Measurements from ENCODE around the gene CCNDBP1.

DNA sequence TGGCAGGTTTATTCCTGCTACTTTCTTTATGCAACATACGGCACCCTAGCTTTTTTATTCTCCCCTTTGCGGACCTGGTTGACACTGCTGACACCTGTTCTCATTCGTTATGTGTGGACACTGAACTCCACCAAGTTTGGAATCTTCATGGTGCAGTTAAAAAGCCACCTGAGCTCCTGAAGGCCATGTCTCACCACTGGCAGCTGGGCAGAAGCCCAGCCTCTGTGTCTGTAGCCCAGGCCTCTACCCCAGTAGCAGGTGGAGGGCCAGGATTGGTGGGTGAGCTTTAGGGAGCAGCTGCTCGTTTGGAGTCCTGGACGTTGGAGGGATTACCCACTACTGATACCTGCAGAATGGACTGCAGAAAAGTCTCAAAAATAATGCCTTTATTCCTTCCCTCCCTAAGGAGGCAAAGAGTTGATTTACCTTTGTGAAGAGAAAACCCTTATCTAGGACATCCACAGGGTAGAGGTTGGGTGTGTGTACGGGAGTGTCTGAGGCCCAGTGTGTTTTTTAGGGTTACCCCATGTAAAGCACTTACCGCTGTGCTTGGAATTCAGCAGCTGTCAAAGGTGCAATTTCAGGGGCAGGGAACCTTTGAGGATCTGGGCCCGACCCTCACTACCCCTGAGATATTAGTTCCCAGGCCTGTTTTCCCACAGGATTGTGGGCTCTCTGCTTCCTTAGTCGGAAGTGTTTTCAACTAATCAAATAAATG, 637 bp upstream of the CCNDBP1 start:
- TF ChIP-seq, protein P1, sequence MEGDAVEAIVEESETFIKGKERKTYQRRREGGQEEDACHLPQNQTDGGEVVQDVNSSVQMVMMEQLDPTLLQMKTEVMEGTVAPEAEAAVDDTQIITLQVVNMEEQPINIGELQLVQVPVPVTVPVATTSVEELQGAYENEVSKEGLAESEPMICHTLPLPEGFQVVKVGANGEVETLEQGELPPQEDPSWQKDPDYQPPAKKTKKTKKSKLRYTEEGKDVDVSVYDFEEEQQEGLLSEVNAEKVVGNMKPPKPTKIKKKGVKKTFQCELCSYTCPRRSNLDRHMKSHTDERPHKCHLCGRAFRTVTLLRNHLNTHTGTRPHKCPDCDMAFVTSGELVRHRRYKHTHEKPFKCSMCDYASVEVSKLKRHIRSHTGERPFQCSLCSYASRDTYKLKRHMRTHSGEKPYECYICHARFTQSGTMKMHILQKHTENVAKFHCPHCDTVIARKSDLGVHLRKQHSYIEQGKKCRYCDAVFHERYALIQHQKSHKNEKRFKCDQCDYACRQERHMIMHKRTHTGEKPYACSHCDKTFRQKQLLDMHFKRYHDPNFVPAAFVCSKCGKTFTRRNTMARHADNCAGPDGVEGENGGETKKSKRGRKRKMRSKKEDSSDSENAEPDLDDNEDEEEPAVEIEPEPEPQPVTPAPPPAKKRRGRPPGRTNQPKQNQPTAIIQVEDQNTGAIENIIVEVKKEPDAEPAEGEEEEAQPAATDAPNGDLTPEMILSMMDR (IDR thresholded peaks at IDR 0.05; ENCODE audit: low read length) = no peak
- no peak for TF ChIP-seq EZH2 (optimal IDR thresholded peaks at IDR 0.05; ENCODE audit: low read depth, low read length)
- TF ChIP-seq EZH2phosphoT487 (IDR thresholded peaks at IDR 0.05; ENCODE audit: low read length) = no peak

Measured in MM.1S (cell line).